IPS-18c (cell line): ENCODE data around the gene CPT1A.
"Not testable (repeated sequence)": the region's sequence is repeated elsewhere in the genome, so short reads cannot be mapped to it uniquely, and the experiment has no call there.

ENCODE experiments used
- H3K4me3 ChIP-seq: 2 replicates; pipeline ENCODE4 v1.7.0; 2013; ENCODE audit warnings: low read depth, mild to moderate bottlenecking, low read length, moderate library complexity; ENCODE audit not compliant: insufficient read depth
- H3K9me3 ChIP-seq: one replicate; pipeline ENCODE4 v1.6.1; 2013; ENCODE audit warnings: mild to moderate bottlenecking, low read length, moderate library complexity; ENCODE audit not compliant: control insufficient read depth, insufficient read depth

CPT1A gene

GRCh38 chr11:68841718-68842426, at the start of gene CPT1A:
CPT1A (minus strand) TSS chr11:68841916; CDS start chr11:68815474, 26,442 bp downstream.
- peak within 1 kb of the TSS; percentile 64 for H3K4me3 ChIP-seq
- H3K9me3 ChIP-seq: no peaks in the 10 kb centered on the region

DNA sequence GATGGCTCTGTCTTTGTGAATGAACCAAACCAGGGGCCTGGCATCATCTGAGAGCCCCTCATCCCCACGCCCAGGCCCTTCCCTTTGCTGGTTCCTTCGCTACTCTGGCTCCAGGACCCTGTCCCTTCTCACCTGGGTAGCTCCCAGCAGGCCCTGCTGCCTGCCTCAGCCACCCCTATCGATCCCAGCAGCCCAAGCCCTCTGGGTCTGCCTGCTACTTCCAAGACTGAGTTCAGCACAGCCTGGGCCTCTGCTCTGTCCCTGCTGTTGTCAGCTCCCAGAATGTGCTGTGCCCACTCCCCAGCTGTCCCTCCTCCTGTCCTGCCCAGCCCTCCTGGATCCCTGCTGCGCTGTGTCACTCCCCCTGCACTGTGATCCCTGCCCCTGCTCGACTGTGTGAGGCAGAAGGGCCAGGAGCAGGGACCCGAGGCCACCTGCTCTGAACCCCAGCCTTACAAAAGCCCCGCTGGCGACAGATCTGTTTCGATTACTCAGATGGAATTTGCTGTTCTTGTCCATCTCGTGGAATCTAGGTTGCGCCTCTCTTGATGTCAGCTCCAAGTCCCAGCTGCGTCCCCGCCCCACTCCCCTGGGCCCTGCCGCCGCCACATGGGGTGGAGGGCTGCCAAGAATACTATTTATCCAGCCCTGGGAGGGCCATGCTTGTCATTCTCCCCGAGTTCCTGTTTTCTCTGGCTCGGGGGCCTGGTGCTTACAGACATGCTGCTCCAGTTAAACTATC, 48.9 kb upstream of the CPT1A start:
- Histone ChIP-seq H3K4me3 (no peak overlapping the region), H3K9me3 (no peaks in the 10 kb centered on the region)

DNA sequence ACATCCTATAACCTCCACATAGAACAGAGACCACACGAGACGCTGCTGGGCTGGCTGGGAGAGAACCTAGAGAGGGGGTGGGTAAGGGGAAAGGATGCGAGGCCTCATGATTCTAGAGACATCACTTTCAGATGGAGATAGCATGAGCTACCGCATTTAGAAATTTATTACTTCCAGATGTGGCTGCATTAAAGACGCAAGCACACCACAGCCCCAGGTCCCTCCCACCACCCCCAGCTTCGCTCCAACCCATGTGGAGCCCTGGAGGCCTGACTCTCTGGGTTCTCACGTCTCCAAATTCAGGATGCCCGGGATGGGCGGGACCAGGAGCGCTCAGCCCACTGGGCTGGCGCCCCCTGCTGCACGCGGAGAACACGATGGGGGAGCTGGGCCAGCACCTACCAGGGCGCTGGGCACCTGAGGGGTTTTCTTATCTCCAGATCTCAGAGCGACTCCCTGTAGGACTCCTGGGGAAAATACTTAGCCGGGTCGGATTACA, 48.3 kb upstream of the CPT1A start:
- Histone ChIP-seq H3K4me3 (no peak overlapping the region), H3K9me3 (no peaks in the 10 kb centered on the region)

DNA sequence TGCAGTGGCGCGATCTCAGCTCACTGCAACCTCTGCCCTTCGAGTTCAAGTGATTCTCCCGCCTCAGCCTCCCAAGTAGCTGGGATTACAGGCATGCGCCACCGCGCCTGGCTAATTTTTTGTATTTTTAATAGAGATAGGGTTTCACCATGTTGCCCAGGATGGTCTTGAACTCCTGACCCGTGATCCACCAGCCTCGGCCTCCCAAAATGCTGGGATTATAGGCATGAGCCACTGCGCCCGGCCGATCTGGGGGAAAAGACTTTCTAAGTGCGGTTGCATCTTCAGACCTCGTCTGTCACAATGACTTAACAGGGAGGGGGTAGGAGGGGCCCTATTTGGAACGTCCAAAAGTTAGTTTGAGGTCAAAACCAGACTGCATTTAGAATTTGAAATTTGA, 43.1 kb upstream of the CPT1A start:
- H3K9me3 ChIP-seq, H3K4me3 ChIP-seq: not testable (repeated sequence)

DNA sequence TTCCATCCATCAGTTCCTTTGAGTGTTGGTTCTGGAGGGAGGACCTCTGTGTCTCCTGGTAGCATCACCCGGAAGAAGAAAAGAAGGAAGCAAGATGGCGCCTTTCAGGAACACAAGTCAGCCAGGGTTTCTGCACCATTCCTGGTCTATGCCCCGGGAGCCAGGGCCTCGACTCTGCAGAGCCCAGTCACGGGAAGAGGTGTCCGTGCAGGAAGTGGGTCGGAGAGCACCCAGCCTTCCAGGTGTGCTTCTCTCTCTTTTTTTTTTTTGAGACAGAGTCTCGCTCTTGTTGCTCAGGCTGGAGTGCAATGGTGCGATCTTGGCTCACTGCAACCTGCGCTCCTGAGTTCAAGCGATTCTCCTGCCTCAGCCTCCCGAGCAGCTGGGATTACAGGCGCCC, 40.7 kb upstream of the CPT1A start:
- H3K4me3 ChIP-seq: no peak overlapping the region
- H3K9me3 ChIP-seq: no peaks in the 10 kb centered on the region

GRCh38 chr11:68881320-68881719, 39.6 kb upstream of the CPT1A start:
- Histone ChIP-seq H3K9me3 (no peaks in the 10 kb centered on the region), H3K4me3 (no peak overlapping the region)

DNA sequence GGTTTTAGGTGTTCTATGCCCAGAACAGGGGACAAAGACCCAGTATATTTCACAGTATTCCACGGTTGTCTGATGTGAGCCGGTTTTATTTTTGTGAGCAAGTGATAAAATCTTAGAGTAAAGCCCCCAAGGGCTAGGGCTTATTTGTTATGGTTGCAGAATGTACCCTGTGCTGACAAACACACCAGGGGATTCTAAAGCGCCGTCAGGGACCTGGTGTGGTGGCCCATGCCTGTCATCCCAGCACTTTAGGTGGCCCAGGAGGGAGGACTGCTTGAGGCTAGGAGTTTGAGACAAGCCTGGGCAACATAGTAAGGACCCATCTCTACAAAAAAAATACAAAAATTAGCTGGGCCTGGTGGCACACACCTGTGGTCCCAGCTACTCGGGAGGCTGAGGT, 39.1 kb upstream of the CPT1A start:
- H3K9me3 ChIP-seq: no peaks in the 10 kb centered on the region

GRCh38 chr11:68878022-68878421, 36.3 kb upstream of the CPT1A start:
- Histone ChIP-seq H3K9me3 (no peaks in the 10 kb centered on the region), H3K4me3 (no peak overlapping the region)

More for the DNA sequence above, 39.1 kb upstream of the CPT1A start:
- no peak overlapping the region for H3K4me3 ChIP-seq

GRCh38 chr11:68872216-68873003, 30.7 kb upstream of the CPT1A start:
- no peaks in the 10 kb centered on the region for H3K9me3 ChIP-seq
- H3K4me3 ChIP-seq: no peak overlapping the region

DNA sequence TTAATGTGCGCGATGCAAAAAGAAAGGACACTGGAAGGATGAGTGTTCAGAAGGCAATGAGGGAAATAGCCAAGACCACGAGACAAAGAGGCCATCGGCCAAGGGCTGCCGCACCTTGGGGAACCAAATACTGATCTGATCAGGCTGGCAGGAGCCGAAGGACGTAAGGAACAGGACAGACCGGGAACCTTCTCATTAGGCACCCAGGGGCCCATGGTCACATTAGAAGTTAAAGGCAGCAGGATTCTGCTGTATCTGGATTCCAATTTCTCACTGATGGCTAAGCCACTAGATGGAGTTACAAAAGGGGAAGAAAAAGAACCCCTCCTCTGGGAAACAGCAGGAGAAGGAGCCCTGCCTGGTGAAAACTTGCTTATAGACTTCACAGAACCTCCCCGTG, 28.8 kb upstream of the CPT1A start:
- H3K4me3 ChIP-seq: no peak overlapping the region
- no peaks in the 10 kb centered on the region for H3K9me3 ChIP-seq

- Histone ChIP-seq H3K9me3 (no peaks in the 10 kb centered on the region), H3K4me3 (no peak overlapping the region)
These were observed 26.6 kb upstream of the CPT1A start for GRCh38 chr11:68868221-68868835.

DNA sequence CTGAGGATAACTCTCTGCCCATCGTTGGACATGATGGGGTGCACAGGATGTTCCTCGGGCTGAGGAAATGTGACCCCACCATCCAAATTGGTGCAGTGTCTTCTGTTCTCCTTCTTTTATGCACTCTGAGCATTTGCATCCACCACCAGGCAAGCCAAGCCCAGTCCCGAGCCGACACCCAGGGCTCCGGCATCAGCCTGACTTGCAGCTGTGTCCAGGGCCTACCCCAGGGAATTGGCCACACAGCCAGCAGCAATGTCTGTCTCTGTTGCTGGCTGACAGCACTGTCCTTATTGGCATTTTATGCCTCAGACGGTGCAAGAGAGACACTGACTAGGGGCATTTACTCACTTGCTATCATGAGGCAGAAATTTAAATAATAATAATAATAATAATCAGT, 25.4 kb upstream of the CPT1A start:
- no peak overlapping the region for H3K4me3 ChIP-seq
- H3K9me3 ChIP-seq: no peaks in the 10 kb centered on the region

GRCh38 chr11:68865241-68865640, 23.5 kb upstream of the CPT1A start:
- Histone ChIP-seq H3K9me3 (no peaks in the 10 kb centered on the region), H3K4me3 (no peak overlapping the region)

DNA sequence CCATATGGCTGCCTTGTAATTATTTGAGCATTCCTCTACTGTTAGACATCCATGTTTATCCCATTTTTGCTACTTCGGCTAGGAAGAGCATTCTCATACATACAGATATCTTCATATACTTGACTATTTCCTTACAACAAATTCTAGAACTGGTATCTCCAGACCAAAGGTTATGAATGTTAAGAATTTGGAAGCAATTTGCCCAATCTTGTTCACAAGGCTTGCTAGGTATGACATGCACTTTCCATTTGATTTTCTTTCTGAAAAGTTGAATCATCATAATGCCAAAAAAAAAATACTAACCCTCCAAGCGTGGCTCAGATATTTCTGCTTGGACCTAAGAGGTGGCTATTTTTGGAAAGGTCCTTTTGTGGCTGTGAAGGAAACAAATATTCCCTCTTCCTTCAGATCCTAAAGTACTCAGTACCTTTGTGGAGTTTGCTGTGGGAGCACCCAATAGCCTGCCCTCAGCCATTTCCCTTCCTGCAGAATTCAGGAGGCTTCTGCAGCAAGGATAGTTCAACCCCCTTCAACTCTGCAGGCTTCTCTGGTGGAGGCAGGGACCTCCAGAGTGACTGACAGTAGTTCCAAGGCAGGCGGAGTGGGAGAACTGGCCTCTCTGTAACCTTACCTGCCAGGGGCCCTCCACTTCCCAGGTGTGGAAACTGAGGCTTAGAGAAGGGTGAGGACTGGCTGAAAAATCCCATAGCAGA, 22.0 kb upstream of the CPT1A start:
- Histone ChIP-seq H3K9me3 (no peaks in the 10 kb centered on the region), H3K4me3 (no peak overlapping the region)

DNA sequence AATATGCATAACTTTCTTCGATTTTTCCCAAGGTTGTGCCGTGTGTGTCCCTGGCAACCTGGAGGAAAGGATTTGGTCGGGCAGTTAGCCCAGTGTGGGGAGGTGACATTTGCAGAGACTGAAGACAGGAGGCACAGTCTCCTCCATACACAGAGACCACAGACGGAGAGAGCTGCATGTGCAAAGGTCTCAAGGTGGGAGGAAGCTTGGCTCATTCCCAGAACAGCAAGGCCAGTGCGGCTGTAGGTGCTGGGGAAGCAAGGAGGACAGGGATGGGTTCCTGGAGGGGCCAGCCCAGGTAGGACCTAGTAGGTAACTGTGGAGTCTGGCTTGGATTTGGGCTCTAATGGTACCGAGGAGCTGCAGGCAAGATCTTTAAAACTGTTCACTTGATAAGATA, 20.7 kb upstream of the CPT1A start:
- no peaks in the 10 kb centered on the region for H3K9me3 ChIP-seq
- no peak overlapping the region for H3K4me3 ChIP-seq

DNA sequence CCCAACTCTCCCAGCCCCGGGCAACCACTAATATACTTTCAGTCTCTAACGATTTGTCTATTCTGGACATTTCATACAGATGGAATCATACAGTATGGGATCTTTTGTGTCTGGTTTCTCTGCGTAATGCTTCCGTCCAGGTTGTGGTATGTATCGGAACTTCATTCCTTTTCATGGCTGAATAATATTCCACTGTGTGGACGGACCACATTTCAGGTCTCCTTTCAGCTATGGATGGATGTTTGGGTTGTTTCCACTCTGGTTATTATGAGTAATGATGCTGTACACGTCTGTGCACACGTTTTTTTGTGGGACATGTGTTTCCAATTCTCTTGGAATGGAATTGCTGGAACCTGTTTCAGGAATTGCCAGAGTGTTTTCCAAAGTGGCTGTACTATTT, 17.4 kb upstream of the CPT1A start:
- Histone ChIP-seq H3K4me3 (no peak overlapping the region), H3K9me3 (no peaks in the 10 kb centered on the region)

GRCh38 chr11:68857037-68857586, 15.4 kb upstream of the CPT1A start:
- H3K4me3 ChIP-seq: no peak overlapping the region

More at GRCh38 chr11:68857037-68857586, 15.4 kb upstream of the CPT1A start:
- no peaks in the 10 kb centered on the region for H3K9me3 ChIP-seq
